Measurements from ENCODE around the gene CSNK1A1. TPM values are rescaled to one million over a fixed set of nuclear protein-coding genes. Genes with fewer than 3 reads are reported as not detected.

The CSNK1A1 gene
- total RNA-seq, 1 experiment from 2014 or later = 259 TPM

DNA sequence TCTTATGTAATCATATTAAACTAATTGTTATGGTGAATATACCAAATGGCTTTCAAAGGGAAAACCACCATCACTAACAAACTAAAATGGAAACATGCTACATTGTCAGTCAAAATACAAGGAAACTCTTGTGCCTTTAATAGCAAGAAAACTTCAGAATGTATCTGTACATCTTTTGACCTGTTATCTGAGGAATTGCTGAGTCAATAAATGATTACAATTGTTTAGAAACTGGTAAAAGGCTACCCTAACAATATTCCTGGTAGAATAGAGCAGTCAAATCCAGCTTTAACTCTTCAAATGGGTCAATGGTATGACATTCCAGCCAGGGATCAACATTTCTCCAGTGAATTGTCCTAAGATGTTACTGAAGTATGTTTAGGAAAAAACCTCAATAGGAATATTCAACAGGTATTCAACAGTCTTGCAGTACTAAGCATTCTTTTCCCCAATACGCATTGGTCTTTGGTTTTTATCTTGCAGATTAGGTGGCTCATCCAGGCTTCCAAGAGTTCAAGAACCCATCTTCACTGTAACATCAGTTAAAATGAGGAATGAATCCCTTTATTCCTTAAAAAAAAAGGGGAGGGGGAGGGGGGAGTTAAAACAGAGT is 52.4 kb downstream of the CSNK1A1 start:
- in situ Hi-C loops (cut with HindIII; ENCODE audit: low sequenced_read_pairs) = no loop called here
- no peak for DNase-seq (ENCODE audit: low spot score)

DNA sequence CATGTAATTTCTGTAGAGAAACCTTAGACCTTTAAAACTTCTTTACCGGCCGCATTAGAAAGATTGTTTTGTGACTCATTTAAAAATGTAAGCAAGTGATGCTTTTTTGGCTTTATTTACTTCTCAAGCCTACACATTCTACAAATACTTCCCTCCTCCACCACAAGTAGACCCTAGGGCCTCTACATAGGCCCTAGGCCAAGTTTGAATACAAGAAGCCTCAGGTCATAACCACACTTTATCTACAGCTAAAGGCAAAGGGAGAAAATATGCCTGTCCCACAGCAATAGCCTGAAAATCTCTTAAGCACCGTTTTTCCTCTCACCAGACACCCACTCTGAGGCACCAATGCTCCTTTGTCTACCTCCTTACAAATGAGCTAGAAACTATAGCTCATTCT is 53.9 kb downstream of the CSNK1A1 start:
- in situ Hi-C loops (cut with HindIII; ENCODE audit: low sequenced_read_pairs) = no loop called here
- no peak for DNase-seq (ENCODE audit: low spot score)

DNA sequence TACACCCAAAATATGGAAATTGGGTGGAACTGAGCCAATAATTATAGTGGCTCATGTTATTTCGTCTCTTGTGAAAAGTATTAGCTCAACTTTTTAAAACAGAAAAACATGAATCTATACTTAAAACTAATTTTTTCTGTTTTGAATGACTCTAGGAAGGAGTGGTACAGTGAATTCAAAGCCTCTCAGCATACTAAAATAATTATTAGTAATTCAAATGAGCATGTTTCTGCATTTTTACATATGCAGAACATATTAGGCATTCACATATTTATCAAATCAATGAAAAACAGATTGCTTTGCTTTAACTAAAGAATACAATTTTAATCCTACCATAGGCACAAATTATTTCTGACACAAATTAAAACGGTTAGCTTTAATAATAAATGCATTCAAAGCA is 54.3 kb downstream of the CSNK1A1 start:
- DNase-seq (ENCODE audit: low spot score) = no peak
- in situ Hi-C loops (cut with HindIII; ENCODE audit: low sequenced_read_pairs) = no loop called here

DNA sequence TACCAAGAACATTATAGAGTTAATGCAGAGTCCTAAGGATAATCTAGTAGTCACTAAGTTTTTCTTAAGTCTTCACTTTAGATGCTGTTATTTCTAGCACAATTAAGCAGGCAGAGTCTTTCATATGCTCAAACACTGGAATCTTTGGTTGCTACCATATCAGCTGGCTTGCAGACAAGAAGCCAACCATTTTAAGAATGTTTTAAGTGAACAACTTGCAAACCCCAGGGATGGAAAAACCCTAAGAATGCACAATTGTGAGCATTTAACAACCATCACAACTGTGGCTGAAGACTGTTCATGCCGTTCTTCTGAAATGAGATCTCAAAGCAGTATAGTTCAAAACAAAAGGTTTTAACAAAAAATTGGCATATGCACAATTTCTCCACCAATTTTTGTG is 55.1 kb downstream of the CSNK1A1 start:
- in situ Hi-C loops (cut with HindIII; ENCODE audit: low sequenced_read_pairs) = no loop called here
- no peak for DNase-seq (ENCODE audit: low spot score)

DNA sequence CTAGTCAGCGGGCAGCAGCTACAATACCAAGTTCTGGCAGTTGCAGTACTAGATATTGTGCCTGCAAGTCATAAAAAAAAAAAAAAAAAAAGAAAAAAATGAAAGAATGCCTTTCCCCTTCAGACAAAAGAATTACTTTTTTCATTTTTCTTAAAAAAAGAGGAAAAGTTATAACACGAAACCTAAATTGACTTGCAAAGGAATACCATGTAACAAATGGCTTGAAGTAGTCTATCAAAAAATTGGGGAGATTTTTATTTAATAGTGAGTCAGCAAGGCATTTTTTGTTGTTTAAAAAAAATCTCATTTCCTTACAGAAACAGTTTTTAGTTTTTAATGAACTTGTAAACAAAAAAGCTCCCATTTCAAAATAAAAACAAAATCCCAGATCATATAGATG is 55.6 kb downstream of the CSNK1A1 start:
- in situ Hi-C loops (cut with HindIII; ENCODE audit: low sequenced_read_pairs) = no loop called here

DNA sequence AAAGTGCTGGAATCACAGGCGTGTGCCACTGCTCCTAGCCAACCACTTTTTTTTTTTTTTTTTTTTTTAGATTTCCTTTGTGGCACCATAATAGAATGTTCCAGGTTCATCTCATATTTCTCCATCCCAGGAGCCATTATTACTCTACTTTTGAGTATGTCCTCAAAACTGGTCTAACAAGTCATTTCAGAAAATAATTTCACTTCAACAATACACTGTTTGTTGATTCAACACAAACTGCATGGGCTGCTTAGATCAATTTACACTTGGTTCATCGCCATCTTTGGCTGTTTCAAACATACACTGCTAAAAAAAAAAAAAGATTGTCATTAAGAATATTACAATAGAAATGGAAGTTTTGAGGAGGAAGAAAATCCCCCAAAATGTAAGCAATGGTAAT is 57.9 kb downstream of the CSNK1A1 start:
- in situ Hi-C loops (cut with HindIII; ENCODE audit: low sequenced_read_pairs) = no loop called here
- DNase-seq (ENCODE audit: low spot score) = no peak

More for the DNA sequence above, 55.6 kb downstream of the CSNK1A1 start:
- DNase-seq (ENCODE audit: low spot score) = no peak

DNA sequence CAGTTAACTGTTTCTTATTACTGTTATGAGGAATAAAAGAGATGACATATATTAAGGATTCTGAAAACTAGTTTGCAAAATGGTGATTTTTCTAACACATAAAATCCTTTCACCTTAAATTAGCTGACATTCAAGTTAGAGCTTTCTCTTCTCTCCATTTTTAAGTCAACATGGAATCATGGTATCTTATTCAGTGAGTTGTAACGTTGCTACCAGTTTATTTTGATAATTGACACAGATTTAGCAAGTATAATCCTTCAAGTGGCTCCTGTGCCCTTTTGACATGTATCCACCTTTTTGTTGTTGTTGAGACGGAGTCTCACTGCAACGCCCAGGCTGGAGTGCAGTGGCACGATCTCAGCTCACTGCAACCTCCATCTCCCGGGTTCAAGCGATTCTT is 58.5 kb downstream of the CSNK1A1 start:
- in situ Hi-C loops (cut with HindIII; ENCODE audit: low sequenced_read_pairs) = no loop called here
- DNase-seq (ENCODE audit: low spot score) = no peak

DNA sequence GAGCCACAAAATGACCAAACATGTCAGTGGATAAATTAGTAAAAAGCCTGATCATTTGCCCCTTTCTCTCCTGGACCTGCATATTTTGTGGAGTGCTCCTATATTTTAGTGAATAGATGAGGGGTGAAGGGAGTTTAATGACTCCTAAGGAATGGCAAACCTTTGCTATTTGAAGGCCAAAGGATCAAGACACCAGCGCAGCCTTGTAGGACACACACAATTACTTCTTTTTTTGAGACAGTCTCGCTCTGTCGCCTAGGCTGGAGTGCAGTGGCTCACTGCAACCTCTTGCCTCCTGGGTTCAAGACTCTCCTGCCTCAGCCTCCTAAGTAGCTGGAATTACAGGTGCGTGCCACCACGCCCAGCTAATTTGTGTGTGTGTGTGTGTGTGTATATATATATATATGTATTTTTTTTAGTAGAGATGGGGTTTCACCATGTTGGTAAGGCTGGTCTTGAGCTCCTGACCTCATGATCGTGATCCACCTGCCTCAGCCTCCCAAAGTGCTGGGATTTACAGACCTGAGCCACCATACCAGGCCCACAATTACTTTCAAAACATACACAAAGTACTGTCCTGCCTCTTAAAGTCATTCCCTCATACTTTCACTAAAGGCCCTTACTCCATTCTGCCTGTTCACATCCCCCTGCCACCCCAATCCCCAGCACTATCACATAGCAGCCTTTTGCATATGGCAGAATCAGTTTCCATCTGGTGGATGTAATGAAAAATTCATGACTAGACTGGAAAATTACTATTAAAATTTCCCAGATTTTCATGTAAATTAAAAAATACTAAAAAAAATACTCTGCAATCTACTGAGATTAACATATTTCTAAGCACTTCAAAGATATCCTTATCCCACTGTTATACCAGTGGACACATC is 60.4 kb downstream of the CSNK1A1 start:
- no peak for DNase-seq (ENCODE audit: low spot score)

DNA sequence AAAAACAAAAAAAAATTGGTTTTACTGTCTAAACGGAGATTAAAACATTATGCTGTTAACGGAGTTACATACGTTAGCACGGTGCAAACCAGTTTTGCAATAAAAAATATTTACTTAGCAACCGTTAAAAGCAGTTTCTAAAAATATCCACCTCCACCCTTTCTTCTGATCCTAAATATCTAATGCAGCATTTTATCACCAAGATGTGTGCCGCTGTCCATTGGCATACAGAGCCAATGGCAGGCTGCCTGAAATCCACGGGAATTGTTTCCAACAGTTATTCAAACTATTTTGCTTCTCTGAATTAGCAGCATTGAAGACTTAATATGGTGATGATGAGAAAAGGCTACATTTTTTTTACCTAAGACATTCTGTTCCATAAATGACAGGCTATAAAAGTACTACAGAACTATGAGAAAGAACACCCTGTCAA is 61.6 kb downstream of the CSNK1A1 start:
- no peak for DNase-seq (ENCODE audit: low spot score)
- in situ Hi-C loops (cut with HindIII; ENCODE audit: low sequenced_read_pairs) = no loop called here

More for the DNA sequence above, 60.4 kb downstream of the CSNK1A1 start:
- in situ Hi-C loops (cut with HindIII; ENCODE audit: low sequenced_read_pairs) = no loop called here

DNA sequence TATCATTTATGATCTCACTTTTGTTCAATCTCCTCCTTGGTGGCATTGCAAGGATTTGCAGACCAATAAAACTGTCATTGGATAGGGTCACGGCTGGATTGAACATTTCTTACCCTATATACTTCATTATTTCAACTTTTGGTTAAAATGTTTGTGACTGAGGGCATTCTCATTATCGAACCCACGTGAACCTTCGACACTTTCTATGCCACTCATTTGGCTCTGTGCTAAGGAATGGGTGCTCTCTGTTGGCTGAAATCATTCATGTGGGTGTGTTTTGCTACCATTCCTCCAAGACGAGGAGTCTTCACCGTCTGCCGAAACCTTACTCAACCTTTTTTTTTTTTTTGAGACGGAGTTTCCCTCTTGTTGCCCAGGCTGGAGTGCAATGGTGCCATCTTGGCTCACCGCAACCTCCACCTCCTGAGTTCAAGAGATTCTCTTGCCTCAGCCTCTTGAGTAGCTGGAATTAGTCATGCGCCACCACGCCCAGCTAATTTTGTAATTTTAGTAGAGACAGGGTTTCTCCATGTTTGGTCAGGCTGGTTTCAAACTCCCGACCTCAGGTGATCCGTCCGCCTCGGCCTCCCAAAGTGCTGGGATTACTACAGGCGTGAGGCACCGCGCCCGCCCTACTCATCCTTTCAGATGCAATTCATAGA is 62.5 kb downstream of the CSNK1A1 start:
- in situ Hi-C loops (cut with HindIII; ENCODE audit: low sequenced_read_pairs) = no loop called here

DNA sequence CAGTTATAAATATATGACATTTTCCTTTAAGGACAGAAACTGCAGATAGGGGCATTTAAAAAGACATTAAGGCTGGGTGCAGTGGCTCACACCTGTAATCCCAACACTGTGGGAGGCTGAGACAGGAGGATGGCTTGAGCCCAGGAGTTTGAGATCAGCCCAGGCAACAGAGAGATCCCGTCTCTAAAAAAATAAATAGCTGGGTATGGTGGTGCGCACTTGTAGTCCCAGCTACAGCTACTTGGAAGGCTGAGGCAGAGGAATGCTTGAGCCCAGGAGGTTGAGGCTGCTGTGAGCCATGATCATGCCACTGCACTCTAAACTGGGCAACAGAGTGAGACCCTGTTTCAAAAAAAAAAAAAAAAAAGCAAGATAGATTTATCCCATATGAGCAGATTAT is 63.6 kb downstream of the CSNK1A1 start:
- no peak for DNase-seq (ENCODE audit: low spot score)
- in situ Hi-C loops (cut with HindIII; ENCODE audit: low sequenced_read_pairs) = no loop called here

More for the DNA sequence above, 62.5 kb downstream of the CSNK1A1 start:
- no peak for DNase-seq (ENCODE audit: low spot score)

DNA sequence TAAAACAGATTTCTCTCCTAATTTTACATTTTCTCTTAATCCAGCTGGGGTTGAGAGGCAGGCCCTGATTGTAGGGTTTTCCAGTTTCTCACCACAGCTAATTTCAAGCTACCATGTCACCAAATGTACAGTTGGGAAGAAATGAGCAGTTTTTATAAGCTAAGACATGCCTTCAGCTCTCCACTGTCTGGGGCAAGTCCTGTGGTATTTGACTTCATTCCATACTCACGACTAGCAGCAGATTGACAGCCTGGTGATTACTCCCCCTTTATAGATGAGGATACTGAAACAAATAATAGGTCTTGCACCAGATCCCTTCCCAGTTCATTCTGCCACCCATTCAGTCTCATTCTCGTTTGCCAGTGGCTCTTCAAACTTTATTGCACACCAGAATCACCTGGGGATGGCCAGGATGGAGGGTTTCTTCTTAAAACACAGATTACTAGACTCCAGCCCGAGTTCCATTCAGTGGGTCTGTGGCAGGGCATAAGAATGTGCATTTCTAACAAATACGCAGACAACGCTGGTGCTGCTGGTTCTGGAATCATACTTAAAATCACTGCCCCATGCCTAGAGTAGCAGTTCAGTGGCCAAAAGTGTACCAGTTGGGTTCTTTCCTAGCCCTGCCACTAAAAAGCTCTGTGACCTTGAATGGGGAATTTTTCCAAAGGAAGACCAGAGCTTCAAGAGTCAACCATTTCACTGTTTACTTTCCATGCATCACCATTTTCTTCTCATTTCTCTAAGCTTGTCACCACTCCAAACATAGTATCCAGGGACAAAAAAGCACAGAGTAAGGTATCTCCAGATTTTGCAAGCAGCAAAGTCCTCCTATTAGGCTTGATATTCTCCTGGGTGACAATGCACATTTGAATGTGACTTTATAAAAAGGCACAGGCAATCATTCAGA is 64.3 kb downstream of the CSNK1A1 start:
- no peak for DNase-seq (ENCODE audit: low spot score)
- in situ Hi-C loops (cut with HindIII; ENCODE audit: low sequenced_read_pairs) = no loop called here

DNA sequence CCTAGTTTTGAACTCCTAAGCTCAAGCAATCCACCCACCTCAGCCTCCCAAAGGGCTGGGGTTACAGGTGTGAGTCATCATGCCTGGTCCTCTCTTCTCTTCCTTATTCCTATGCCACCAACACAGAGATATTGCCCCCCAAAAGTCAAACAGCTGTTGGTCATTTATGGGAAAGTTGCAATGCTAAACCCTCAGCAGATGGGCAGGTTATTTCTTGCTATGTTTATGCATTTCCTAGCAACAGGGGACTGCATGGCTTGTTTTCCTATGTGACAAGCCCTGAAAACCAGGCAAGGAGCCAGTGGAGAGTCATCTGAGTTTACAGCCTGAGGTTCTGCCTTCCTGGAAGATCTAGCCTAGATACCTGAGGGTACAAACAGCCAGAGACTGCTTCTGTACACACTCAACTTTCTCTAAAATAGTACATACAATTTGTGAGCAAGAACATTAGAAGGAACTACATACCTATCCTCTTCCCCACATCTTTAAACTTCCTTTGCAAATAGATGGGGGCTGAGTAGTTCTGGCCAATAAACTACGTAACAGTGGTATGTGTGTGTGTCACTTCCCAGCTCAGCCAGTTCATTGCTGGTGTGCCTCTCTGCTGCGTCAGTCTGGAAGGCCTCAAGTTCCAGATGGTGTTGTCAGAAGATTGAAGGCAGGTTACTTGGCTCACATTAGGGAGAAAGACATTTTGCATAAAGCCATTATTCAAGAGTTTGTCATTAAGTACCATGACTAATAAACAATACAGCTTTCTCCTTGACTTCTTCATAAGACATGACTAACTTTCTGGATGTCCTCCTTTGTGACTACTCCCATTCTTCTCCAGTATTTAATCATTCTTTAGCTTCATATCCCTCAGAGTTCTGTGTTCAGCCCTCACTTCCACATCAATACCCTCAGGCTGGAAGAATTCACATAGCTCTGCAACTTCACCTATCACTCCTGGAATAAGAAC is 65.3 kb downstream of the CSNK1A1 start:
- DNase-seq (ENCODE audit: low spot score) = peak; percentile 81
- in situ Hi-C loops (cut with HindIII; ENCODE audit: low sequenced_read_pairs) = no loop called here

DNA sequence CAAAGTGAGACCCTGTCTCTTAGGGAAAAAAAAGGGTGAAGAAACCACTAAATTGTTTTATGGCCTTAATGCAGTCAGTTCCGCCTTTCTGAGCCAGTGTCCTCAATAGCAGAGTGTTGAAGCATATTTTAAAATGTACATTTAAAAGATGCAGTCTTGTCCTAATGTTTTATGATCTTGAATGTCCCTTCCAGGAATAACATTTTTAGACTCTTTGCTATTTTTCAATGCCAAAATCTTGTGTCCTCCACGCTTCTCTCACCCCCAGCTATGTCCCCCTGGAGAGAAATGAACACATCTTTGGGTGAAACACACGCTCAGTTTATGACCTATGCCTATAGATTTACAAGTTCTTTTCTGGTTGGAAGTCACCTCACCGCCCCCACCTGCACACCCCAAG is 69.8 kb downstream of the CSNK1A1 start:
- in situ Hi-C loops (cut with HindIII; ENCODE audit: low sequenced_read_pairs) = no loop called here
- DNase-seq (ENCODE audit: low spot score) = no peak

DNA sequence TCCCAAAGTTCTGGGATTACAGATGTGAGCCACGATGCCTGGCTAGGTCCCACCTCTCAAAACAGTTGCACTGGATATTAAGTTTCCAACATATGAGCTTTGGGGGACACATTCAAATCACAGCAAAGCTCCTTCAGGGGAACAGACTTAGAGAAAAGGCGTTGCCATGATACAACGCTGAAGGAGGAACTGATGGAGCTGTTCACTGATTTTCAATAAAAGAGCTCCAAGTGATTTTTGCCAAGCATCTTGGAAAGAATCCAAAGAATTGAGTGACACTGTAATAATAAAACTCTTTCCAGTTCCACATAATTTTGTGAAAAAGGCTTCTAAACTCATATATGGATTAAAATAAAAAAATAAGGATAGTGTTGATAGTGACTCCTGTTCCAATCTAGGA is 72.5 kb downstream of the CSNK1A1 start:
- DNase-seq (ENCODE audit: low spot score) = no peak
- in situ Hi-C loops (cut with HindIII; ENCODE audit: low sequenced_read_pairs) = no loop called here

DNA sequence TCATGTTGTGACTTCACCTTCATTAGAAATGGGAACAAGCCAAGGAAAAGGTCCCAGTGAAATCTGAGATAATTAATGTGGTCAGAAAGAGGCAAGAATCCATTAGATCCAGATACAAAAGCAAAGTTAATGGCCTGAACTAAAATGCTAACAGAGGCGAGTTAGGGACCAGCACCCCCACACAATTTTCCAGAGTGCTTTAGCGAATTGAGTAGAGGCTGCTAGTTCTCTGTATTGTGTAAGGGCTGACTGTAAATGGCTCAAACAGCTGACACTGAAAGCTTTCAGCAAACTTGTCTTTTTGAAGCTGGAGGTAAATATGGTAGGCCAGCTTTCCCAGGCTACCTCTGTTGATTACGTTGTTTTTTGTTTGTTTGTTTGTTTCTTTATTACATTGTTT is 75.5 kb downstream of the CSNK1A1 start:
- DNase-seq (ENCODE audit: low spot score) = no peak
- in situ Hi-C loops (cut with HindIII; ENCODE audit: low sequenced_read_pairs) = no loop called here

DNA sequence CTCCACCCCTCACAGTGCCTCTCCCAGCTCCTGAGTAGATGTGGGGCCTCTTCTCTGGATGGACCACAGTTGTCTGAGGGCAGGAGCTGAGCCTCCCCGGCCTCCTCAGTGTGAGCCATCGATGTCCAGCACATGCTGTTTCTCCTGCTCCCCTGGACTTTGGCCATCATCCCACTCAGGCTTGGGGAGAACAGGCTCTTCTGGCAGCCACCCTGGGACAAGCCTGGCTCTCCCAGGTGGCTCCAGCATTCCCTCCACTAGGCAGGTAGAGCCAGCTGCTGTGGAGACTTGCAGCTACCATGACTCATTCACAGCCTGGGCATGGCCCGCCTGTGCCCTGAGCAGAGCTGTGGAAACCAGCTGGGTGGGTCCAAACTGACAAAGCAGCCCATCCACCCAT is 77.0 kb downstream of the CSNK1A1 start:
- DNase-seq (ENCODE audit: low spot score) = no peak
- in situ Hi-C loops (cut with HindIII; ENCODE audit: low sequenced_read_pairs) = no loop called here

DNA sequence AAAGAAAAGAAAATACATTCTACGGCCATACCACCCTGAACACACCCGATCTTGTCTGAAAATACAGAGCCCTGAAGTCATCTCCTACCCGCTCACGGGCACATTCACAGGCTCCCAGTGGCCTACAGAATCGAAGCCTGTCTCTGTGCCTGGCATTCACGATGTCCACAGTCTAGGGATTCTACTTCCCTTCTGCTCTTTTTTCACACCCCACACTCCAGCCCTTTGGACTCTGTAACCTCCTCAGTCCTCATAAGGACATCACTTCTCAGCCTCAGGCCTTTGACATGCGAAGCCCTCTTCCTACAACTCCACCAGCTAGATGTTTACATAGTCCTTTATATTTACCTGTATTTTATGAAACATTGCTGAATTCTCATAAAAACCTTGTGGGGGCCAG is 77.8 kb downstream of the CSNK1A1 start:
- in situ Hi-C loops (cut with HindIII; ENCODE audit: low sequenced_read_pairs) = no loop called here
- DNase-seq (ENCODE audit: low spot score) = no peak

All from G401 (cell line).